Naive thymus-derived CD4-positive, alpha-beta T cell (primary cell): ENCODE results near the gene PLEKHA1. TPM values are rescaled to one million over a fixed set of nuclear protein-coding genes. Genes with fewer than 3 reads are reported as not detected.

Experiments
- ATAC-seq: fragments of 150-1000 bp; cut with Tn5 transposase; 2 replicates; pipeline ENCODE4 v1.10.0; 2021; ENCODE audit warnings: mild to moderate bottlenecking, moderate library complexity
- CTCF ChIA-PET: fragments of 350-600 bp; sonication (Branson Sonifier 250); formaldehyde crosslinking; loops from one replicate; lab custom pipeline; 2021; ENCODE audit warnings: antibody characterized with exemption; lab: Charles Lee
- POLR2A ChIA-PET: fragments of 350-600 bp; sonication (Branson Sonifier 250); formaldehyde crosslinking; loops from one replicate; lab custom pipeline; 2021; ENCODE audit warnings: antibody characterized with exemption, inconsistent platforms; lab: Charles Lee
- DNase-seq, 9 donors: peaks; one replicate each; pipeline versions ENCODE4 v3.0.0 to v3.0.0-alpha.2; 2020 to 2022; ENCODE audit warnings: mixed read lengths in 1 of 9
- H3K27ac ChIP-seq: one replicate; pipeline ENCODE4 v1.7.0; 2013; ENCODE audit warnings: mild to moderate bottlenecking, low read depth, low read length, moderate library complexity
- H3K27me3 ChIP-seq, 2 donors: one replicate each; pipeline ENCODE4 v1.7.0; 2013; ENCODE audit warnings: low read length in 2 of 2, mild to moderate bottlenecking in 2 of 2, moderate library complexity in 2 of 2; ENCODE audit not compliant: control insufficient read depth in 2 of 2, insufficient read depth in 2 of 2
- H3K36me3 ChIP-seq, 3 experiments: 1 replicate in 2 of 3; 2 replicates in 1 of 3; pipeline ENCODE4 v1.7.0; 2013; ENCODE audit warnings: low read length in 3 of 3, mild to moderate bottlenecking in 3 of 3, moderate library complexity in 1 of 3; ENCODE audit not compliant: insufficient read depth in 3 of 3, control insufficient read depth in 2 of 3
- H3K4me1 ChIP-seq, 2 donors: one replicate each; pipeline ENCODE4 v1.7.0; 2013; ENCODE audit warnings: low read length in 2 of 2, mild to moderate bottlenecking in 2 of 2, moderate library complexity in 1 of 2; ENCODE audit not compliant: control insufficient read depth in 2 of 2, insufficient read depth in 2 of 2
- H3K4me3 ChIP-seq: 2 replicates; pipeline ENCODE4 v1.7.0; 2013; ENCODE audit warnings: mild to moderate bottlenecking, low read length
- H3K9me3 ChIP-seq, 3 experiments: 1 replicate in 2 of 3; 2 replicates in 1 of 3; pipeline ENCODE4 v1.7.0; 2013; ENCODE audit warnings: low read length in 3 of 3; ENCODE audit not compliant: control insufficient read depth in 2 of 3
- H3K27ac Mint-ChIP-seq, 9 donors: one replicate each; pipeline ENCODE4 v1.8.0; 2020 to 2022; ENCODE audit warnings: mixed read lengths in 9 of 9, mild to moderate bottlenecking in 8 of 9, moderate library complexity in 5 of 9, inconsistent platforms in 2 of 9
- H3K27me3 Mint-ChIP-seq, 5 donors: one replicate each; pipeline ENCODE4 v1.8.0; 2021 to 2022; ENCODE audit warnings: mixed read lengths in 5 of 5, mild to moderate bottlenecking in 1 of 5
- H3K36me3 Mint-ChIP-seq, 5 donors: one replicate each; pipeline ENCODE4 v1.8.0; 2020 to 2022; ENCODE audit warnings: mixed read lengths in 5 of 5, mild to moderate bottlenecking in 3 of 5, inconsistent platforms in 1 of 5
- H3K4me1 Mint-ChIP-seq, 7 donors: one replicate each; pipeline ENCODE4 v1.8.0; 2020 to 2022; ENCODE audit warnings: mixed read lengths in 7 of 7, mild to moderate bottlenecking in 3 of 7, inconsistent platforms in 1 of 7
- H3K4me3 Mint-ChIP-seq, 10 donors: one replicate each; pipeline ENCODE4 v1.8.0; 2020 to 2022; ENCODE audit warnings: mild to moderate bottlenecking in 10 of 10, mixed read lengths in 10 of 10, moderate library complexity in 6 of 10, inconsistent platforms in 2 of 10
- H3K9me3 Mint-ChIP-seq, 11 donors: one replicate each; pipeline ENCODE4 v1.8.0; 2020 to 2022; ENCODE audit warnings: mixed read lengths in 11 of 11, mild to moderate bottlenecking in 4 of 11, inconsistent platforms in 1 of 11, moderate library complexity in 1 of 11
- intact Hi-C, 2 donors: fragments of 100-400 bp; cut with micrococcal nuclease; formaldehyde crosslinking; loops; one replicate each; pipeline ENCODE4 v1.15.1; 2023
- polyA plus RNA-seq, 2 donors: library from polyadenylated mRNA; unstranded; fragments of 300-500 nt; fragmentation: Illumina TruSeq; gene quantifications; one replicate each; pipeline ENCODE4 v1.2.3, GENCODE V29; 2021
- total RNA-seq, 6 experiments: library from RNA in 5 of 6; stranded (reverse) in 5 of 6; gene quantifications; 1 replicate in 5 of 6; 2 replicates in 1 of 6; pipeline ENCODE4 v1.2.3 and lab custom pipeline; 2021 to 2026

PLEKHA1 gene
- total and polyA plus RNA-seq, 7 experiments from 2014 or later: 5.9 to 100 (median 87.2) TPM

- CTCF ChIA-PET: interaction anchor here (1.0 to 2.9 kb wide), 3 partner anchors 12 to 161 kb away, joined by 3 to 12 read pairs (median 3); no protein-coding TSS in a partner anchor
- Mint-ChIP-seq H3K27ac (peak overlapping the region in 6 of 9 donors; percentile 12 to 79 (median 46)), H3K27me3 (peaks cover 0 to 26% (median 0%) of the 10 kb centered on the region in 5 donors), H3K36me3 (peaks cover 8 to 40% (median 28%) of the 10 kb centered on the region in 5 donors), H3K4me3 (peak overlapping the region in 4 of 10 donors; percentile 27 to 56 (median 44)), H3K4me1 (peaks cover 0 to 93% (median 73%) of the 10 kb centered on the region in 7 donors), H3K9me3 (peaks cover 0 to 3% (median 0%) of the 10 kb centered on the region in 11 donors)
- Histone ChIP-seq H3K4me3 (no peak overlapping the region), H3K9me3 (no peaks in the 10 kb centered on the region), H3K4me1 (peaks cover 0 to 8% of the 10 kb centered on the region in 2 donors), H3K27me3 (no peaks in the 10 kb centered on the region), H3K27ac (no peak overlapping the region), H3K36me3 (peaks cover 6 to 13% (median 7%) of the 10 kb centered on the region in 3 experiments)
- DNase-seq: no peak
- intact Hi-C loops: no loop called here
- POLR2A ChIA-PET: interaction anchor here (0.8 to 3.3 kb wide), 4 partner anchors 10 to 17 kb away, joined by 3 to 14 read pairs (median 11); no protein-coding TSS in a partner anchor
- no peak for ATAC-seq
These were observed 15.8 kb downstream of the PLEKHA1 start for GRCh38 chr10:122390271-122390670.

- Histone ChIP-seq H3K27ac (no peak overlapping the region), H3K4me3 (no peak overlapping the region), H3K4me1 (peaks cover 0 to 8% of the 10 kb centered on the region in 2 donors), H3K9me3 (no peaks in the 10 kb centered on the region), H3K27me3 (no peaks in the 10 kb centered on the region), H3K36me3 (peaks cover 7 to 13% (median 8%) of the 10 kb centered on the region in 3 experiments)
- Mint-ChIP-seq H3K9me3 (peaks cover 0 to 3% (median 0%) of the 10 kb centered on the region in 11 donors), H3K27me3 (peaks cover 0 to 26% (median 0%) of the 10 kb centered on the region in 5 donors), H3K27ac (peak overlapping the region in 2 of 9 donors; percentile 55 to 63), H3K4me3 (peak overlapping the region in 2 of 10 donors; percentile 12 to 49), H3K4me1 (peaks cover 0 to 92% (median 72%) of the 10 kb centered on the region in 7 donors), H3K36me3 (peaks cover 8 to 40% (median 30%) of the 10 kb centered on the region in 5 donors)
- no peak for ATAC-seq
- DNase-seq: no peak
- intact Hi-C loops: no loop called here
- POLR2A ChIA-PET: interaction anchor here (0.8 to 3.3 kb wide), 6 partner anchors 10 to 24 kb away, joined by 3 to 14 read pairs (median 6); no protein-coding TSS in a partner anchor
- CTCF ChIA-PET: interaction anchor here (1.1 to 2.9 kb wide), 3 partner anchors 16 to 160 kb away, joined by 3 to 12 read pairs (median 3); no protein-coding TSS in a partner anchor
These were observed 16.2 kb downstream of the PLEKHA1 start for GRCh38 chr10:122390679-122391078.

- Histone ChIP-seq H3K9me3 (no peaks in the 10 kb centered on the region), H3K4me3 (no peak overlapping the region), H3K4me1 (peaks cover 0 to 10% of the 10 kb centered on the region in 2 donors), H3K36me3 (peaks cover 7 to 13% (median 10%) of the 10 kb centered on the region in 3 experiments), H3K27ac (no peak overlapping the region), H3K27me3 (no peaks in the 10 kb centered on the region)
- peaks cover 0 to 18% (median 0%) of the 10 kb centered on the region in 5 donors for H3K27me3 Mint-ChIP-seq
- intact Hi-C loops: loop anchor here in 1 of 2 donors (1.0 kb wide), 1 partner anchor 12 kb away; no protein-coding TSS in a partner anchor
- ChIA-PET POLR2A (interaction anchor here (0.5 to 3.3 kb wide), 5 partner anchors 13 to 345 kb away, joined by 3 to 14 read pairs (median 4); no protein-coding TSS in a partner anchor), CTCF (interaction anchor here (1.0 to 2.9 kb wide), 3 partner anchors 15 to 48 kb away, joined by 3 to 12 read pairs (median 3); no protein-coding TSS in a partner anchor)
- no peak for ATAC-seq
- no peak for DNase-seq
- peaks cover 0 to 92% (median 66%) of the 10 kb centered on the region in 7 donors for H3K4me1 Mint-ChIP-seq
- peak overlapping the region in 3 of 10 donors; percentile 19 to 44 (median 30) for H3K4me3 Mint-ChIP-seq
- H3K27ac Mint-ChIP-seq: peak overlapping the region in 5 of 9 donors; percentile 12 to 60 (median 44)
- H3K9me3 Mint-ChIP-seq: peaks cover 0 to 3% (median 0%) of the 10 kb centered on the region in 11 donors
- peaks cover 8 to 45% (median 37%) of the 10 kb centered on the region in 5 donors for H3K36me3 Mint-ChIP-seq
These were observed 17.4 kb downstream of the PLEKHA1 start for GRCh38 chr10:122391875-122392274.

GRCh38 chr10:122392835-122393234, 18.3 kb downstream of the PLEKHA1 start:
- CTCF ChIA-PET: no interaction called here

GRCh38 chr10:122393288-122393687, 18.8 kb downstream of the PLEKHA1 start:
- ATAC-seq: no peak
- POLR2A ChIA-PET: interaction anchor here (0.8 to 1.0 kb wide), 3 partner anchors 10 to 45 kb away, joined by 3 read pairs; partner anchors contain the start of gene PLEKHA1
- peaks cover 7 to 17% (median 10%) of the 10 kb centered on the region in 3 experiments for H3K36me3 ChIP-seq
- H3K9me3 Mint-ChIP-seq: peaks cover 0 to 3% (median 0%) of the 10 kb centered on the region in 11 donors
- H3K27me3 ChIP-seq: no peaks in the 10 kb centered on the region
- no peak overlapping the region for H3K4me3 Mint-ChIP-seq
- CTCF ChIA-PET: no interaction called here
- no peak overlapping the region for H3K27ac Mint-ChIP-seq
- intact Hi-C loops: no loop called here
- peaks cover 0 to 94% (median 67%) of the 10 kb centered on the region in 7 donors for H3K4me1 Mint-ChIP-seq
- no peak overlapping the region for H3K4me3 ChIP-seq
- no peak for DNase-seq
- no peaks in the 10 kb centered on the region for H3K9me3 ChIP-seq
- peaks cover 0 to 16% (median 0%) of the 10 kb centered on the region in 5 donors for H3K27me3 Mint-ChIP-seq
- H3K36me3 Mint-ChIP-seq: peaks cover 7 to 43% (median 39%) of the 10 kb centered on the region in 5 donors
- H3K4me1 ChIP-seq: peaks cover 0 to 7% of the 10 kb centered on the region in 2 donors
- H3K27ac ChIP-seq: no peak overlapping the region

More at GRCh38 chr10:122392835-122393234, 18.3 kb downstream of the PLEKHA1 start:
- POLR2A ChIA-PET: interaction anchor here (0.7 to 3.3 kb wide), 5 partner anchors 10 to 45 kb away, joined by 3 to 14 read pairs (median 3); partner anchors contain the start of gene PLEKHA1
- H3K4me3 Mint-ChIP-seq: peak overlapping the region in 1 of 10 donors; percentile 44
- intact Hi-C loops: loop anchor here in 1 of 2 donors (1.0 kb wide), 1 partner anchor 11 kb away; no protein-coding TSS in a partner anchor
- H3K9me3 ChIP-seq: no peaks in the 10 kb centered on the region
- peak overlapping the region in 1 of 9 donors; percentile 41 for H3K27ac Mint-ChIP-seq
- ATAC-seq (no peak), DNase-seq (no peak)
- peaks cover 7 to 44% (median 38%) of the 10 kb centered on the region in 5 donors for H3K36me3 Mint-ChIP-seq
- H3K4me1 Mint-ChIP-seq: peaks cover 0 to 94% (median 68%) of the 10 kb centered on the region in 7 donors
- H3K4me3 ChIP-seq: no peak overlapping the region
- H3K27ac ChIP-seq: no peak overlapping the region
- peaks cover 7 to 14% (median 10%) of the 10 kb centered on the region in 3 experiments for H3K36me3 ChIP-seq
- H3K4me1 ChIP-seq: peaks cover 0 to 8% of the 10 kb centered on the region in 2 donors
- H3K27me3 Mint-ChIP-seq: peaks cover 0 to 16% (median 0%) of the 10 kb centered on the region in 5 donors
- H3K9me3 Mint-ChIP-seq: peaks cover 0 to 3% (median 0%) of the 10 kb centered on the region in 11 donors
- no peaks in the 10 kb centered on the region for H3K27me3 ChIP-seq

- ATAC-seq (no peak), DNase-seq (no peak)
- ChIA-PET CTCF (interaction anchor here (0.5 to 1.8 kb wide), 3 partner anchors 32 to 60 kb away, joined by 3 to 6 read pairs (median 3); no protein-coding TSS in a partner anchor), POLR2A (interaction anchor here (0.9 to 1.0 kb wide), 2 partner anchors 10 to 27 kb away, joined by 3 read pairs; no protein-coding TSS in a partner anchor)
- no peak overlapping the region for H3K4me3 ChIP-seq
- peak overlapping the region; percentile 46 for H3K27ac ChIP-seq
- Mint-ChIP-seq H3K27me3 (no peaks in the 10 kb centered on the region), H3K36me3 (peaks cover 0 to 10% (median 5%) of the 10 kb centered on the region in 5 donors), H3K9me3 (no peaks in the 10 kb centered on the region), H3K4me1 (peaks cover 12 to 42% (median 36%) of the 10 kb centered on the region in 7 donors), H3K4me3 (no peak overlapping the region), H3K27ac (no peak overlapping the region)
- H3K9me3 ChIP-seq: no peaks in the 10 kb centered on the region
- H3K36me3 ChIP-seq: peaks cover 3 to 10% (median 7%) of the 10 kb centered on the region in 3 experiments
- no peaks in the 10 kb centered on the region for H3K27me3 ChIP-seq
- H3K4me1 ChIP-seq: peaks cover 0 to 52% of the 10 kb centered on the region in 2 donors
- intact Hi-C loops: no loop called here
These were observed 28.1 kb downstream of the PLEKHA1 start for GRCh38 chr10:122402548-122403131.
